ENCODE measurements around the gene TNFRSF1A. TPM values are rescaled to one million over a fixed set of nuclear protein-coding genes. Genes with fewer than 3 reads are reported as not detected.

TNFRSF1A gene
- total RNA-seq, 1 donor from 2014 or later: 528 TPM

GRCh38 chr12:6362403-6362802 is 20.5 kb upstream of the TNFRSF1A start:
- Histone ChIP-seq H3K27me3 (no peaks in the 10 kb centered on the region), H3K4me1 (peaks cover 0 to 5% of the 10 kb centered on the region in 2 donors), H3K27ac (peak overlapping the region in 1 of 2 donors; percentile 34), H3K36me3 (no peaks in the 10 kb centered on the region), H3K4me3 (no peak overlapping the region), H3K9me3 (no peaks in the 10 kb centered on the region)
- intact Hi-C loops (cut with DNase I): no loop called here
- DNase-seq (ENCODE audit: low spot score in 2 of 2): no peak
- TF ChIP-seq CTCF (IDR thresholded peaks at IDR 0.05): no peak

DNA sequence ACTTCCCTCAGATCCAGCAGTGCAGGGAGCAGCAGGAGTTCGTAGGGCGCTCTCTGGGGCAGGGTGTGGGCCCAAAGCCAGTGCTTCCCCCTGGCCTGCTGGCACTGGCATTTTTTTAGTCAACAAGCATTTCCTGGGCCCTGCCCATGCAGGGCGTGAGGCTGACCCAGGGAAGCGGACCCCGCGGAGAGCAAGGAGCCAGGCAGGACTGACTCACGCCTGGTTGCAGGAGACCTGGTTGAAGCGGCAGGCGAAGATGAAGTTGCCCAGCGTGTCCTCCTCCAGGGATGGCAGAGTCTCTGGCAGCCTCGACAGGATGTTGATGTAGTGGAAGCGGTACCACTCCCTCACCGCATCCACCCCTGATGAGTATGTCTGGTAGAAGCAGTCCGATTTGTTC is 20.0 kb upstream of the TNFRSF1A start:
- peak overlapping the region in 1 of 2 donors; percentile 34 for H3K27ac ChIP-seq
- no peaks in the 10 kb centered on the region for H3K27me3 ChIP-seq
- TF ChIP-seq CTCF (IDR thresholded peaks at IDR 0.05): no peak
- H3K9me3 ChIP-seq: no peaks in the 10 kb centered on the region
- H3K36me3 ChIP-seq: no peaks in the 10 kb centered on the region
- no peak overlapping the region for H3K4me3 ChIP-seq
- H3K4me1 ChIP-seq: peaks cover 0 to 5% of the 10 kb centered on the region in 2 donors
- intact Hi-C loops (cut with DNase I): no loop called here
- DNase-seq (ENCODE audit: low spot score in 2 of 2): peak in 1 of 2 donors; percentile 82

DNA sequence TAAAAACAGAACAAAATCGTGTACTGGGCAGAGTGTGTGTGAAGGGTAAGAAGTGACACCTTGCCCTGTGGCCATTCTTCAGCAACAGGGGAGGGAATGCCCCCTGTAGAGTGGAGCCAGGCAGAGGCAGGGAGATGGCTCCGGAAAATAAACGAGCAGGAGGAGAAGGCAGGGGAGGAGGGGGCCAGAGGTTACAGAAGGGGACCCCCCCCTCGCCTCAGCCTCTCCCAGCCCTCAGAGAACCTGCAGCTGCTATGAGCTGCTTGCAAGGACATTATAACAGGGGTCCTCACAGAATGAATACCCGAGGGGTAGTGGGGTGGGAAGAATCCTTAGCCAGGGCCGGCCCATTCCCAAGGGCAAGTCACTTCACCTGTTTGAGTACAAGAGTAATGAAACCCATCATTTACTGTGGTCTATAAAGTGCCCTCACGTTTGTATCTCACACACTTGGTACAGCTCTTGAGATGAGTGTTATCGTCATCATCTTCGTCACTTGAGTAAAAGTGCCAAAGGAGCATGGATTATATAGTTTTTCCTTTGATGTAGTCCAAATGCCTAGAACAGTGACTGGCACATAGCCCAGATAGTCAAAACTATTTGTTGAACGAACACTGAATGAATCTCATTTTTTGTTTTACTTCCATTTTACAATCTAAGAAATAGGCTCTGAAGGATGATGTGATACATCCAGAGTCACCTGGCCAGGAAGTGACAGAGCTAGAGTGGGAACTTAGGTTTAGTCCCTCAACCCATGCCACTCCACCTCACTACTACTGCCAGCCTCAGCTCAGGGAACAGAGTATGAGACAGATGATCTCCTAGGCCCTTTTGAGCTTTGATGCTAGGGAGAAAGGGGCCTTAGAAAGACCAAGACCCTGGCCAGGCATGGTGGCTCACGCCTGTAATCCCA is 19.0 kb upstream of the TNFRSF1A start:
- no peak for TF ChIP-seq CTCF (IDR thresholded peaks at IDR 0.05)
- Histone ChIP-seq H3K9me3 (no peaks in the 10 kb centered on the region), H3K27me3 (no peaks in the 10 kb centered on the region), H3K36me3 (no peaks in the 10 kb centered on the region), H3K4me1 (peaks cover 0 to 5% of the 10 kb centered on the region in 2 donors), H3K27ac (no peak overlapping the region), H3K4me3 (no peak overlapping the region)
- intact Hi-C loops (cut with DNase I): no loop called here
- DNase-seq (ENCODE audit: low spot score in 2 of 2): no peak

- TF ChIP-seq CTCF (IDR thresholded peaks at IDR 0.05): no peak
These were observed 18.2 kb upstream of the TNFRSF1A start for GRCh38 chr12:6360080-6360571.

DNA sequence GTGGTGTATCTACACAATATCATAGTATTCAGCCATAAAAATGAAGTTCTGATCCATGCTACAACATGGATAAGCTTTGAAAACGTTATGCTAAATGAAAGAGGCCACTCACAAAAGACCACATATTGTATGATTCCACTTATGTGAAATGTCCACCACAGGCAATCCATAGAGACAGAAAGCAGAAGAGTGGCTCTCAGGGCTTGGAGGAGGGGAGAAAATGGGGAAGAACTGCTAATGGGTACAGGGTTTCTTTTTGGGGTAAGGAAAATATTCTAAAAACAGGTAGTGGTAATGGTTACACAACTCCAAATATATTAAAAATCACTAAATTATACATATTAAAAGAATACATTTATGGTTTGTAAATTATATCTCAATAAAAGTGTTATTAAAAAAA is 17.0 kb upstream of the TNFRSF1A start:
- no peak for DNase-seq (ENCODE audit: low spot score in 2 of 2)
- no peaks in the 10 kb centered on the region for H3K27me3 ChIP-seq
- H3K4me1 ChIP-seq: peaks cover 0 to 4% of the 10 kb centered on the region in 2 donors
- TF ChIP-seq CTCF (IDR thresholded peaks at IDR 0.05): no peak
- H3K27ac ChIP-seq: no peak overlapping the region
- H3K9me3 ChIP-seq: no peaks in the 10 kb centered on the region
- intact Hi-C loops (cut with DNase I): no loop called here
- no peaks in the 10 kb centered on the region for H3K36me3 ChIP-seq
- no peak overlapping the region for H3K4me3 ChIP-seq

More at GRCh38 chr12:6360080-6360571, 18.2 kb upstream of the TNFRSF1A start:
- no peak for DNase-seq (ENCODE audit: low spot score in 2 of 2)
- Histone ChIP-seq H3K27ac (no peak overlapping the region), H3K36me3 (no peaks in the 10 kb centered on the region), H3K4me1 (peaks cover 0 to 5% of the 10 kb centered on the region in 2 donors), H3K9me3 (no peaks in the 10 kb centered on the region), H3K27me3 (no peaks in the 10 kb centered on the region), H3K4me3 (no peak overlapping the region)
- intact Hi-C loops (cut with DNase I): no loop called here

Data from ascending aorta (tissue), 2 donors.